ENCODE measurements around the gene CNTN4. TPM values are rescaled to one million over a fixed set of nuclear protein-coding genes. Genes with fewer than 3 reads are reported as not detected.
A peak's percentile ranks its signal among the peaks of the same experiment; 100 is the strongest.

Gene CNTN4
- total RNA-seq, 1 donor, result 0.09 TPM

DNA sequence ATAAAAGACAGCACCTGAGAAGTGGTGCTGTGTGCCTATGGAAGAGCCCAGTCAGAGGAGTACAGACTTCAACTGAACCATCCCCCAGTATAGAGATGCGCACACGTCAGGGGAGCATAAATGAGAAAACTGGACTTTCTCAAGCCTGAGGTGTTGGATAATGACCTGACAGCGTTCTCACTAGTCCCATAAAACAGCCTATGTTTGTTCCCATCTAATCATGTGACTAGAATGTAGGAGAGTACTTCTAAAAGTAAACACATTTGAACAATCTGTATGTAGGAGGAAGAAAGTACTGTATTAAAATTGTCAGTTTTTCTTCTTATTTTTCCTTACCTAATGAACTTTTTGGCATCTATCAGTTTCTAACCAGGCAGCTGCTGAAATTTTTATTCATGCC, 498.9 kb downstream of the CNTN4 start:
- TF ChIP-seq, protein P1, sequence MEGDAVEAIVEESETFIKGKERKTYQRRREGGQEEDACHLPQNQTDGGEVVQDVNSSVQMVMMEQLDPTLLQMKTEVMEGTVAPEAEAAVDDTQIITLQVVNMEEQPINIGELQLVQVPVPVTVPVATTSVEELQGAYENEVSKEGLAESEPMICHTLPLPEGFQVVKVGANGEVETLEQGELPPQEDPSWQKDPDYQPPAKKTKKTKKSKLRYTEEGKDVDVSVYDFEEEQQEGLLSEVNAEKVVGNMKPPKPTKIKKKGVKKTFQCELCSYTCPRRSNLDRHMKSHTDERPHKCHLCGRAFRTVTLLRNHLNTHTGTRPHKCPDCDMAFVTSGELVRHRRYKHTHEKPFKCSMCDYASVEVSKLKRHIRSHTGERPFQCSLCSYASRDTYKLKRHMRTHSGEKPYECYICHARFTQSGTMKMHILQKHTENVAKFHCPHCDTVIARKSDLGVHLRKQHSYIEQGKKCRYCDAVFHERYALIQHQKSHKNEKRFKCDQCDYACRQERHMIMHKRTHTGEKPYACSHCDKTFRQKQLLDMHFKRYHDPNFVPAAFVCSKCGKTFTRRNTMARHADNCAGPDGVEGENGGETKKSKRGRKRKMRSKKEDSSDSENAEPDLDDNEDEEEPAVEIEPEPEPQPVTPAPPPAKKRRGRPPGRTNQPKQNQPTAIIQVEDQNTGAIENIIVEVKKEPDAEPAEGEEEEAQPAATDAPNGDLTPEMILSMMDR (IDR thresholded peaks at IDR 0.05; ENCODE audit: insufficient read depth, low read length), result no peak
- DNase-seq (ENCODE audit: low read depth), result no peak
- no peak overlapping the region for H3K4me3 ChIP-seq (ENCODE audit: low read depth, low read length)

DNA sequence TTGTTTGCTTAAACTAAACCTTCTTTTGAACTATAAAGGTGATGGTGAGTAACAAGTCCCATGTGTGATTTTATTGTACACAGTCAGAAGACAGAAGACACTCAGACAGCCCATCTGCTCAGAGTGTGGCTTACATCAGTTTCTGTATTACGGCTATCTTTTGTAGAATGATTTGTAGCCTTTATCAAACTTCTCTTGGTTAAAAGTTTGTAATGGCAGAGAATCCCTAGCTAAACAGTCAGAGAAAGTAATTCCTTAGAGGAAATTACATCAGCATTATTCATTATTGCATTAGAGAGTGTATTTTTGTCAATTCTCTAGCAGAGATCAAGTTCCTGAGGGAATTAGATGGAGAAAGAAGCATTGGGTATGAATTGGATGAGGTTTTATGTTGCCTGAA, 500.8 kb downstream of the CNTN4 start:
- peak; percentile 48 for DNase-seq (ENCODE audit: low read depth)
- no peak overlapping the region for H3K4me3 ChIP-seq (ENCODE audit: low read depth, low read length)
- TF ChIP-seq, protein P1 (IDR thresholded peaks at IDR 0.05; ENCODE audit: insufficient read depth, low read length), result no peak

DNA sequence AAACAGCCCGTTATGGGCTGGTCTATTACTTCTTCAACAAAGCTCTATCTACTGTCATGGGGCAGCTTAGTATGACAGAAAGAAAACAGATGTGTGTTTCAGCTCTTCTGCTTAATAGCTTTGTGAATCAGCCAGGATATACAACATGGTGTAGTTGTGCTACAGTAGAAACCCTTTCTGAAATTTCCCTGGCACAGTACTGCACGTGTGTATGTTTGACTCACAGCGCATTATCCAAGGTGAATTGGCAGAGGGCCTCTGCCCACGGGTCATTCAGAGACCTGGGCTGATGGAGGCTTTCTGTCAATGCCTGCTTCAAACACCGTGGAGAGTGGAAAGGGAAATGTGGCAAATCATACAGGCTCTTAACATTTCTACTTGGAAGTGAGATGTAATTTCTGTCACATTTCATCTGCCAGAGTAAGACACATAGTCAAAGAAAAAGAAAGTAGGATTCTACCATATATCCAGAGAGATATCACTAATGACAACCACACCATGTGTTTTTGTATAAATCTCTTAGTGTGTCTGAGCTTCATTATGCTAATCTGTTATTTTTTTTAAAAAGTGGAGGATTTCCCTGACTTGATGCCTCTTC, 505.1 kb downstream of the CNTN4 start:
- no peak for DNase-seq (ENCODE audit: low read depth)
- TF ChIP-seq, protein P1 (IDR thresholded peaks at IDR 0.05; ENCODE audit: insufficient read depth, low read length), result no peak
- no peak overlapping the region for H3K4me3 ChIP-seq (ENCODE audit: low read depth, low read length)

DNA sequence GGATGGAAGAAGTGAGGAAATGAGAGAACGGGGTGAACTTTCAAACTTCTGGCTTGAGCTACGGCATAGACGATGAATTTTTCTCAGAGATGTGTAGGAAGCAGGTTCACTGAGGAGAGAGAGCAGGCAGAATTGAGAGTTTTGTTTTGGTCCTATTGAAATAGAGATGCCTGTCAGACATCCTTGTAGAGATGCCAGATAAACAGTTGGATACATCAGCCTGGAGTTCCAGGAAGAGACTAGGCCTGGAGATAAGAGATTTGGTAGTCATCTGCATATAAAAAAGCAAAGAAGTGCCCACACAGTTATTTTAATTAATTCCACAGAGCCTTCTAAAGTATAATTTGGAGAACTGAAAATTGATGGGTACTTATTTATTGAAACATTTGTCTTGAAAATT, 515.9 kb downstream of the CNTN4 start:
- no peak overlapping the region for H3K4me3 ChIP-seq (ENCODE audit: low read depth, low read length)
- TF ChIP-seq, protein P1 (IDR thresholded peaks at IDR 0.05; ENCODE audit: insufficient read depth, low read length), result no peak
- DNase-seq (ENCODE audit: low read depth), result no peak

DNA sequence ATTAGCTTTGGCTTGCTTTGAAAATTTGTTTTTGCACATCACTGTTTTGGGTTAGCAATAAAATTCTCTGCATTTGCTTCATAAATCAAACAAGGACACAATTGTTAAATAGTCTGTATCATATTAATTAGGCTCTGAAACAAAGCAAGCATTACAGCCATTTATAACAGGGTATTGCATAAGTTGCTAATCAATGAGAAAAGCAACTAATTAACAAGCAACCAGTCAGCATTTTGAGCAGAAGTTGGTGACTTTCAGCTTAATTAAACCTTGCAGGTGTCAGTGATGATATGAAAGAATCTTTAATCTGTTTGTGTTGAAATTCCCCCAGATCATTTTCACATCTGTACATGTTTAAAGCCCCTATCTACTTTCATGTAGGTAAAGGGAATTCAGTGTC, 516.4 kb downstream of the CNTN4 start:
- TF ChIP-seq, protein P1 (IDR thresholded peaks at IDR 0.05; ENCODE audit: insufficient read depth, low read length), result no peak
- no peak for DNase-seq (ENCODE audit: low read depth)
- no peak overlapping the region for H3K4me3 ChIP-seq (ENCODE audit: low read depth, low read length)

DNA sequence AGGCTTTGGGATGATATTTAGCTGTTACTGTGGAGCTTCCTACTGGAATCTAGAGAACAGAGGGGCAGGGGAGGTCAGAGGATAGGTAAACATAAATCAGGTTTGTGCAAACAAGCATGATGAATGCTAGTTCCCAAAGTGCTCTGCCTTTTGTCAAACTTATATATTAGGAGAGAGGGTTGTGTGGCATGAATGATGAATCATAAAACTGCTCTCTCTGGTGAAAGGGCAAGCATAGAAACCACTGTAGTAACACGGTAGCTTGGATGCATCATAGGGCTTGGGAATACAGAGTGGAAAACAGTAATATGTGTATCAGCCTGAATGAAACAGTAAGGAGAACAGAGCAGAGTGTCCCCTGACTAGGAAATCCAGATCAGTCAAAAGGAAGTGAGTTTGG, 524.8 kb downstream of the CNTN4 start:
- peak; percentile 11 for DNase-seq (ENCODE audit: low read depth)
- TF ChIP-seq, protein P1 (IDR thresholded peaks at IDR 0.05; ENCODE audit: insufficient read depth, low read length), result no peak
- no peak overlapping the region for H3K4me3 ChIP-seq (ENCODE audit: low read depth, low read length)

DNA sequence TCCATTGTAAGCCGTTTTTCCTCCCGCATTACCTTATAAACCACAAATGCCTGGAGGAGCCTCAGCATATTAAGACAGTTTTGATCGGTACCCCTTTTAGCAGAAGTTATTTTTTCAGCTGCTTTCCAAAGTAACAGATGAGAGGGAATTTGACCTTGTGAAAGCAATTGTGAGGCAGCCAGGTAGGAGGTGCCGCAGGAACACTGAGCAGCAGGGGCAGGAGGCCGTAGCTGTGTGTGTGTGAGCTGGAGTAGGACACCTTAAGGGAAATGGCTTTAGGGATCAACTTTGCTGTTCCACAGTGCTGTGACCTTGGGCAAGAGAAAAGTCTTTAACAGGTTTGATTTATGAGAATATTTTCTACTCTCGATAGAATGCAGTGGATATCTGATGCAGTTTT, 529.5 kb downstream of the CNTN4 start:
- H3K4me3 ChIP-seq (ENCODE audit: low read depth, low read length), result no peak overlapping the region
- DNase-seq (ENCODE audit: low read depth), result no peak
- TF ChIP-seq, protein P1 (IDR thresholded peaks at IDR 0.05; ENCODE audit: insufficient read depth, low read length), result no peak

Measured in fibroblast of the aortic adventitia (primary cell).